Fibroblast of villous mesenchyme (primary cell): ENCODE measurements around the gene ERLEC1. TPM values are rescaled to one million over a fixed set of nuclear protein-coding genes. Genes with fewer than 3 reads are reported as not detected.

Source experiments
- DNase-seq: peaks from one replicate; pipeline ENCODE4 v3.0.0-alpha.2; 2010; ENCODE audit warnings: low read depth
- H3K4me3 ChIP-seq: 2 replicates; pipeline ENCODE4 v1.5.1; 2011; ENCODE audit warnings: low read depth, mild to moderate bottlenecking, low read length
- small RNA-seq: library from RNA; depleted of rRNA; stranded (forward); fragments of <200 nt; gene quantifications from one replicate; pipeline ENCODE3, GENCODE V24; 2012
- total RNA-seq: library from RNA; depleted of rRNA; stranded (reverse); fragments of >200 nt; gene quantifications from 2 replicates; pipeline ENCODE4 v1.2.3, GENCODE V29; 2012
- TF ChIP-seq, protein P1 (sequence below): IDR thresholded peaks from 2 replicates; pipeline ENCODE4 v1.5.1; 2012; ENCODE audit warnings: low read depth, mild to moderate bottlenecking, low read length; ENCODE audit not compliant: insufficient read depth

Gene ERLEC1
- total RNA-seq, 1 donor = 145 TPM

GRCh38 chr2:53863538-53864227 is 76.8 kb downstream of the ERLEC1 start:
- DNase-seq = no peak

DNA sequence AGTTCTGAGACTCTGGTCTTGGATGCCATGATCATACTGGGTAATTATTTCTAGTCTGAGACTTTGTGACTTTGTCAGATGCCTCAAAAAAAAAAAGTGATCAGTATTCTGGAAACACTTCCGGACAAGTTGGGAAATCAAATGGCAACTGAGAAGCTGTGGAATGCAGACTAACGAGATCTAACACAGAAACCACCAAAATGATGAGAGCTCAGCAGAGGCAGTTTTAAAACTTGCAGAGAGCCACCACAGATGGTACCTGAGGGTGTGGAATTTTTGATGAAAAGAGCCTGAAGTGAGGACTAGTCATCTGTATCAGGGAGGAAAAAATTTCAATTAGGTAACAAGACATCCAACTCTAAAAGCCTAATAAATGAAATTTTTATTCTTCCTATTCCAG is 78.4 kb downstream of the ERLEC1 start:
- TF ChIP-seq, protein P1, sequence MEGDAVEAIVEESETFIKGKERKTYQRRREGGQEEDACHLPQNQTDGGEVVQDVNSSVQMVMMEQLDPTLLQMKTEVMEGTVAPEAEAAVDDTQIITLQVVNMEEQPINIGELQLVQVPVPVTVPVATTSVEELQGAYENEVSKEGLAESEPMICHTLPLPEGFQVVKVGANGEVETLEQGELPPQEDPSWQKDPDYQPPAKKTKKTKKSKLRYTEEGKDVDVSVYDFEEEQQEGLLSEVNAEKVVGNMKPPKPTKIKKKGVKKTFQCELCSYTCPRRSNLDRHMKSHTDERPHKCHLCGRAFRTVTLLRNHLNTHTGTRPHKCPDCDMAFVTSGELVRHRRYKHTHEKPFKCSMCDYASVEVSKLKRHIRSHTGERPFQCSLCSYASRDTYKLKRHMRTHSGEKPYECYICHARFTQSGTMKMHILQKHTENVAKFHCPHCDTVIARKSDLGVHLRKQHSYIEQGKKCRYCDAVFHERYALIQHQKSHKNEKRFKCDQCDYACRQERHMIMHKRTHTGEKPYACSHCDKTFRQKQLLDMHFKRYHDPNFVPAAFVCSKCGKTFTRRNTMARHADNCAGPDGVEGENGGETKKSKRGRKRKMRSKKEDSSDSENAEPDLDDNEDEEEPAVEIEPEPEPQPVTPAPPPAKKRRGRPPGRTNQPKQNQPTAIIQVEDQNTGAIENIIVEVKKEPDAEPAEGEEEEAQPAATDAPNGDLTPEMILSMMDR = no peak
- H3K4me3 ChIP-seq = no peak overlapping the region
- DNase-seq = no peak

More at GRCh38 chr2:53863538-53864227, 76.8 kb downstream of the ERLEC1 start:
- no peak overlapping the region for H3K4me3 ChIP-seq
- TF ChIP-seq, protein P1 = no peak

GRCh38 chr2:53865962-53866361 is 79.1 kb downstream of the ERLEC1 start:
- no peak for DNase-seq
- no peak overlapping the region for H3K4me3 ChIP-seq
- TF ChIP-seq, protein P1 = no peak

DNA sequence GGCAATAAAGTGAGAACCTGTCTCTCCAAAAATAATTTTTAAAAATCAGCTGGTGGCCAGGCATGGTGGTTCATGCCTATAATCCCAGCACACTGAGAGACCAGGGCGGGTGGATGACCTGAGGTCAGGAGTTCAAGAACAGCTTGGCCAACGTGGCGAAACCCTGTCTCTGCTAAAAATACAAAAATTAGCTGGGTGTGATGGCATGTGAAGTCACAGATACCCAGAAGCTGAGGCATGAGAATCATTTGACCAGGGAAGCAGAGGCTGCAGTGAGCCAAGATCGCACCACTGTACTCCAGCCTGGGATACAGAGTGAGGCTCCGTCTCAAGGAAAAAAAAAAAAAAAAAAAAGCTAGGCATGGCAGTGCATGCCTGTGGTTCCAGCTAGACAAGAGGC is 80.3 kb downstream of the ERLEC1 start:
- DNase-seq = no peak
- TF ChIP-seq, protein P1 = no peak
- H3K4me3 ChIP-seq = no peak overlapping the region

DNA sequence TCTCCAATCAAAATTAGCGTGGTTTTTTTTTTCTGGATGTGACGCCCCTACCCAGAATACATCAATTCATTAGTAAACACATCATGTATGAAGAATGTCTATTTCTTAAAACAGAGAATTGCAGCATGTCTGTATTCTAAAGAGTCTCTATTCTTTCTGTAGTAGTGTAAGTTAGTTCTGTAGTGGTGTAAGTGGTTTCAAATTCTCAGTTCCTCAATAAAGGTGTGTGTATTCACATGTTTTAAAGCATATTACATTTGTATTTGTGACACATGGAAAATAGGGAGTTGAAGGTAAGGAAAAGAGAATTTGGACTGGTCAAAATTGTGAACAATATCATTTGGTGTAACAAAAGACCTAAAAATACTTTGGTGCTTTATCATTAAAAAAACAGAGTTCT is 80.9 kb downstream of the ERLEC1 start:
- H3K4me3 ChIP-seq = no peak overlapping the region
- TF ChIP-seq, protein P1 = no peak
- no peak for DNase-seq

Small RNAs within 50 kb of the gene (small RNA-seq; reads per million reads assigned to genes)
- gene MIR3682 = 0.94 reads per million, percentile 7 among the genes with 10 or more reads in this experiment

Other genes starting within 250 kb of the ERLEC1 start
- gene CHAC2, start 19.2 kb upstream of the ERLEC1 start, total RNA-seq = 1.9 and 5.2 TPM in 2 replicates
- gene ASB3, start 91 bp upstream of the ERLEC1 start, total RNA-seq = 22.9 and 34.1 TPM in 2 replicates
- gene GPR75, start 72.9 kb downstream of the ERLEC1 start, total RNA-seq = 2.6 and 4.7 TPM in 2 replicates
- gene PSME4, start 183.9 kb downstream of the ERLEC1 start, total RNA-seq = 79.6 and 81.6 TPM in 2 replicates